Aorta (tissue), 5 donors: Measurements from ENCODE around the gene BRAT1. TPM values are rescaled to one million over a fixed set of nuclear protein-coding genes. Genes with fewer than 3 reads are reported as not detected.
A peak's percentile ranks its signal among the peaks of the same experiment; 100 is the strongest.

Experiments
- ATAC-seq: fragments of 200-7000 bp; cut with Tn5 transposase; one replicate; pipeline ENCODE4 v1.9.1; 2022; ENCODE audit warnings: moderate library complexity; ENCODE audit not compliant: low FRiP score
- DNase-seq, 2 donors: peaks; one replicate each; pipeline ENCODE4 v3.0.0-alpha.2; 2020
- H3K27ac ChIP-seq, 2 donors: one replicate each; pipeline ENCODE4 v1.5.1; 2013; ENCODE audit warnings: low read length in 2 of 2, mild to moderate bottlenecking in 2 of 2, moderate library complexity in 2 of 2, control low read depth in 1 of 2, inconsistent platforms in 1 of 2, low read depth in 1 of 2
- H3K27me3 ChIP-seq, 2 donors: one replicate each; pipeline ENCODE4 v1.6.1; 2013; ENCODE audit warnings: control low read depth in 1 of 2, low read length in 1 of 2, mild to moderate bottlenecking in 1 of 2, moderate library complexity in 1 of 2; ENCODE audit not compliant: insufficient read depth in 2 of 2, control insufficient read depth in 1 of 2
- H3K36me3 ChIP-seq, 2 donors: one replicate each; pipeline ENCODE4 v1.6.1; 2013; ENCODE audit warnings: control low read depth in 1 of 2, low read length in 1 of 2, mild to moderate bottlenecking in 1 of 2; ENCODE audit not compliant: insufficient read depth in 2 of 2, control insufficient read depth in 1 of 2
- H3K4me1 ChIP-seq, 2 donors: one replicate each; pipeline ENCODE4 v1.6.1; 2013; ENCODE audit warnings: low read length in 2 of 2, control low read depth in 1 of 2, mild to moderate bottlenecking in 1 of 2, moderate library complexity in 1 of 2; ENCODE audit not compliant: insufficient read depth in 2 of 2, control insufficient read depth in 1 of 2
- H3K4me3 ChIP-seq, 2 donors: one replicate each; pipeline ENCODE4 v1.5.1; 2013; ENCODE audit warnings: low read length in 2 of 2, control low read depth in 1 of 2, mild to moderate bottlenecking in 1 of 2
- H3K9me3 ChIP-seq: one replicate; pipeline ENCODE4 v1.6.1; 2013; ENCODE audit warnings: mild to moderate bottlenecking, low read length; ENCODE audit not compliant: control insufficient read depth
- WGBS, 2 donors: extraction: QIAGEN DNeasy Blood & Tissue Kit; methylation state at CpG; one replicate each; pipeline ENCODE4 v1.1.7; 2013; 5-methylcytosine and 5-hydroxymethylcytosine counted together
- intact Hi-C, 2 donors: fragments of 100-400 bp; cut with DNase I; formaldehyde crosslinking; loops; one replicate each; pipeline versions ENCODE4 v1.14.2 to v1.15.0; 2022
- polyA plus RNA-seq, 2 donors: library from polyadenylated mRNA; stranded (reverse); fragments of 200-250 nt; gene quantifications; one replicate each; pipeline ENCODE4 v1.2.3, GENCODE V29; 2013
- total RNA-seq, 2 donors: library from RNA; stranded (reverse); fragmentation: NEBNext Ultra II Directional; extraction: Animal tissue kit (Norgen Biotek cat#: 25700); gene quantifications; one replicate each; pipeline ENCODE4 v1.2.1, GENCODE V29; 2021
- donor health status: healthy with polysubstance abuse.
- donor health status: Bipolar disorder and iron deficiency.
- donor health status: DM: no; HTN: no; CAD: no.
- donor health status: DM: no; HTN: no; CAD: no.
- donor health status: DM: yes; HTN: yes; CAD: no.

Gene BRAT1
- total and polyA plus RNA-seq, 4 donors = 11.8 to 63.9 (median 19.6) TPM

- no peaks in the 10 kb centered on the region for H3K4me1 ChIP-seq
- no peak overlapping the region for H3K4me3 ChIP-seq
- no peaks in the 10 kb centered on the region for H3K9me3 ChIP-seq
- intact Hi-C loops = no loop called here
- DNase-seq (no peak), ATAC-seq (no peak)
- no peaks in the 10 kb centered on the region for H3K27me3 ChIP-seq
- H3K27ac ChIP-seq = no peak overlapping the region
- WGBS, 2 donors = 82 to 83% methylated on average over 22 to 25 of the region's 25 CpGs
- no peaks in the 10 kb centered on the region for H3K36me3 ChIP-seq
Observed at GRCh38 chr7:2495418-2496299, 59.7 kb downstream of the BRAT1 start.

GRCh38 chr7:2494191-2495130 lies 60.9 kb downstream of the BRAT1 start:
- no peak for DNase-seq
- intact Hi-C loops = no loop called here

DNA sequence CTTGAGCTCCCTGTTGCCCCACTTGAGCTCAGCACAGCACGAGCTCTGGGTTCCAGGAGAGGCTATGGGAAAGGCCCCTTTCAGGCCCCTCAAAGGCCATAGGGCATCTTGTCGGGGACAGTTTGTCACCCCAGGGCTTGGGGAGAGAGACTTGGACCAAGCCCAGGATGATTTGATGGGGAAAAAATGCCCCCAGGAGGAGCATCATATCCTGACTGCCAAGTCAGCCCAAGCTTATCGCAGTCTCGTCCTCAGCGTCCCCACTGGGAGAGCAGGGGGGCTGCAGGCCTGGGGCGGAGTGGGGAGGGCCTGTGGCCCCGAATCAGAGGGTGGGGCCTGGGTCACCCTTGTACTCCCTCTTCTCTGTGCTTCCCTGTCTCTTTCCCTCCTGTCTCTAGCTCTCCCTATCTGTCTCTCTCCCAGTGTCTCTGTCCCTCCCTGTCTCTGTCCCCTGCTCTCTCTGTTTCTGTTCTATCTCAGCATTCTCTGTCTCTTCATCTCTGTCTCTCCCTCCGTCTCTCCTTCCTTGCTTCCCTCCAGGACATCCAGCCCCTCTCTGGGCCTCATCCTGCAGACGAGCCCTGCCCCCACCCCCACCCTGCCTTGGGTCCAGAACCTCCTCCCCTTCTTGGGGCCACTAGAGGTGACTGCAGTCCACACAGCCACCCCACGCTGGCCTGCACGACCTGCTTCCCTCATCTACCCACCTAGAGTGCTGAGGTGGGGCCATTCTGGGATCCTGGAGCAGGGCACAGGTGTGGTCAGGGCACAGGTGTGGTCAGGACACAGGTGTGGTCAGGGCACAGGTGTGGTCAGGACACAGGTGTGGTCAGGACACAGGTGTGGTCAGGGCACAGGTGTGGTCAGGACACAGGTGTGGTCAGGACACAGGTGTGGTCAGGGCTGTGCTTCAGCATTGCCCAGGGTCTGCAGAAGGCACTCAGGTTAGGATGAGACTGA lies 61.8 kb downstream of the BRAT1 start:
- Histone ChIP-seq H3K9me3 (no peaks in the 10 kb centered on the region), H3K27ac (no peak overlapping the region), H3K4me3 (no peak overlapping the region), H3K4me1 (no peaks in the 10 kb centered on the region), H3K36me3 (no peaks in the 10 kb centered on the region), H3K27me3 (no peaks in the 10 kb centered on the region)
- no peak for ATAC-seq
- WGBS, 2 donors = 33 to 42% methylated on average over 8 to 10 of the region's 11 CpGs
- intact Hi-C loops = no loop called here
- DNase-seq = no peak

More at GRCh38 chr7:2494191-2495130, 60.9 kb downstream of the BRAT1 start:
- H3K9me3 ChIP-seq = no peaks in the 10 kb centered on the region
- H3K4me3 ChIP-seq = no peak overlapping the region
- H3K27ac ChIP-seq = no peak overlapping the region
- 72 to 76% methylated on average over 31 to 32 of the region's 32 CpGs for WGBS, 2 donors
- no peaks in the 10 kb centered on the region for H3K36me3 ChIP-seq
- no peaks in the 10 kb centered on the region for H3K27me3 ChIP-seq
- no peaks in the 10 kb centered on the region for H3K4me1 ChIP-seq
- no peak for ATAC-seq

DNA sequence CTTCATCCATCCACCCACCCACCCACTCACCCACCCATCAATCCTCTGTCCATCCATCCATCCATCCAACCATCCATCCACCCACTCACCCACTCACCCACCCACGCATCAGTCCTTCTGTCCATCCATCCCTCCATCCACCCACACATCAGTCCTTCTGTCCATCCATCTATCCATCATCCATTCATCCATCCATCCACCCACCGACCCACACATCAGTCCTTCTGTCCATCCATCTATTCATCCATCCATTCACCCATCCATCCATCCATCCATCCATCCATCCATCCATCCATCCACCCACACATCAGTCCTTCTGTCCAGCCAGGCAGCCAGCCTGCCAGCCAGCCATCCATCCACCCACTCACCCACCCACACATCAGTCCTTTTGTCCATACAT lies 63.3 kb downstream of the BRAT1 start:
- Histone ChIP-seq H3K9me3 (no peaks in the 10 kb centered on the region), H3K4me3 (no peak overlapping the region), H3K27ac (no peak overlapping the region), H3K27me3 (no peaks in the 10 kb centered on the region), H3K36me3 (no peaks in the 10 kb centered on the region), H3K4me1 (no peaks in the 10 kb centered on the region)
- WGBS, 2 donors = 95 to 96% methylated on average over 2 of the region's 2 CpGs
- DNase-seq (no peak), ATAC-seq (no peak)
- intact Hi-C loops = no loop called here

- DNase-seq (no peak), ATAC-seq (peak; percentile 15)
- Histone ChIP-seq H3K4me3 (no peak overlapping the region), H3K27me3 (no peaks in the 10 kb centered on the region), H3K27ac (no peak overlapping the region), H3K36me3 (no peaks in the 10 kb centered on the region), H3K9me3 (no peaks in the 10 kb centered on the region), H3K4me1 (no peaks in the 10 kb centered on the region)
- intact Hi-C loops = no loop called here
- 57 to 68% methylated on average over 13 of the region's 13 CpGs for WGBS, 2 donors
Observed at GRCh38 chr7:2490181-2490651, 65.1 kb downstream of the BRAT1 start.

DNA sequence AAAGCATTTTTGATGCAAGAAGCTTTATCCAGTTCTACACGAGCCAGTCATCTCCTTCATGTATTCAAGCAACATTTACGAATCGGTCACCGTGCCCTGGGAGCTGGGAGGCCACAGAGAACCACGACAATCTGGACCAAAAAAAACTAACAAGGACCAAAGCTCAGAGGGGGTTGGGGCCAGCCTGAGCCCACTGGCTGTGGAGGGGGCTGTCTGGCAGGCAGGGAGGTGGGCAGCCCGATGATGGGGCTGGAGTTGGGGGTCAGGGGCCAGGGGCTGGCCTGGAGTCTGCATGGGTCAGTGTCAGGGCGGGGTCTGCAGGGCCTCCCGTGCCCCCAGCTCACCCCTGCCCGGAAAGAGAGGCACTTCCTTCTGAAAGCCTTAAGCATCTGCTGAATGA lies 66.6 kb downstream of the BRAT1 start:
- DNase-seq (no peak), ATAC-seq (peak; percentile 6)
- no peaks in the 10 kb centered on the region for H3K9me3 ChIP-seq
- WGBS, 2 donors = 20 to 22% methylated on average over 9 of the region's 9 CpGs
- H3K36me3 ChIP-seq = no peaks in the 10 kb centered on the region
- no peak overlapping the region for H3K4me3 ChIP-seq
- H3K4me1 ChIP-seq = no peaks in the 10 kb centered on the region
- H3K27me3 ChIP-seq = no peaks in the 10 kb centered on the region
- intact Hi-C loops = no loop called here
- H3K27ac ChIP-seq = no peak overlapping the region

DNA sequence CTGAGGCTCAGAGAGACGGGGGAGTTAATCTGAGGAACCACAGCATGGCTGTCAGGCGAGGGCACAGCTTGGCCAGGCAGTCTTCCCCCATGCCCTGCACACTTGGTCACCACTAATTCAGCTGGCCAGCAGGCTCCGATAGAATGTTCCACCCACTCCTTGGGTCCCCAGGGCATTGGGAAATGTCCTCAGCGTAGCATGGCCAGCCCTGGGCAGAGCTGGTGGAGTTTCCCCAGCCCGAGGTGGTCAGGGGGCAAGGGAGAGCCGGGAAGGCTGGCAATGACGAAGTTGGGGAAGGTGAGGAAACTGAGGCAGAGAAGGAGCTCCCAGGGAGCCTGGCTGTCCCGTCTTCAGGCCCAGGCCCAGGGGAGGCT lies 67.1 kb downstream of the BRAT1 start:
- intact Hi-C loops = no loop called here
- Histone ChIP-seq H3K9me3 (no peaks in the 10 kb centered on the region), H3K36me3 (no peaks in the 10 kb centered on the region), H3K27me3 (no peaks in the 10 kb centered on the region), H3K4me3 (no peak overlapping the region), H3K27ac (no peak overlapping the region), H3K4me1 (no peaks in the 10 kb centered on the region)
- ATAC-seq (peak; percentile 82), DNase-seq (peak; percentile 81 to 93)
- 6 to 8% methylated on average over 8 of the region's 8 CpGs for WGBS, 2 donors
